B cell (primary cell): Measurements from ENCODE around the gene SUGCT.

Experiments
- CTCF ChIP-seq: fragments of 200-600 bp; IDR thresholded peaks from one replicate; pipeline ENCODE4 v1.8.0; 2022; ENCODE audit warnings: antibody characterized with exemption, mild to moderate bottlenecking
- EZH2 ChIP-seq: IDR thresholded peaks from 2 replicates; pipeline ENCODE4 v1.6.1; 2012; ENCODE audit warnings: borderline replicate concordance, low read depth, mild to moderate bottlenecking, moderate library complexity, low read length; ENCODE audit not compliant: insufficient read depth, poor library complexity, severe bottlenecking

- TF ChIP-seq CTCF (no peak), EZH2 (no peak)
Observed at GRCh38 chr7:40402661-40403060, 267.9 kb downstream of the SUGCT start.
